H1 (cell line): ENCODE data around the gene ITGA8. TPM values are rescaled to one million over a fixed set of nuclear protein-coding genes. Genes with fewer than 3 reads are reported as not detected.
A peak's percentile ranks its signal among the peaks of the same experiment; 100 is the strongest.

Experiments used
- CTCF ChIA-PET: fragments of 300-600 bp; sonication (Branson Sonifier 250); formaldehyde crosslinking; loops from one replicate; lab custom pipeline; 2021; ENCODE audit not compliant: partially characterized antibody; lab: Charles Lee
- POLR2A ChIA-PET: fragments of 300-600 bp; sonication (Branson Sonifier 250); formaldehyde crosslinking; loops from one replicate; lab custom pipeline; 2021; ENCODE audit warnings: inconsistent platforms; ENCODE audit not compliant: partially characterized antibody; lab: Charles Lee
- DNase-seq, 2 experiments: peaks; one replicate each; pipeline versions ENCODE4 v3.0.0 to v3.0.0-alpha.2; 2010 to 2022; ENCODE audit warnings: low spot score in 2 of 2, low read depth in 1 of 2, mixed read lengths in 1 of 2
- FAIRE-seq: peaks from 2 replicates; lab custom pipeline; 2011; peaks lifted over from hg19 to GRCh38; lab: Jason Lieb, UNC
- H2AFZ ChIP-seq: 2 replicates; pipeline ENCODE4 v1.8.1; 2012; ENCODE audit warnings: low read length, inconsistent platforms
- H2AK5ac ChIP-seq: 2 replicates; pipeline ENCODE4 v1.6.1; 2013; ENCODE audit warnings: low read depth, low read length
- H2BK120ac ChIP-seq: replicated peaks from 2 replicates; pipeline ENCODE3; 2013; ENCODE audit warnings: low read depth, low read length, inconsistent platforms
- H2BK12ac ChIP-seq: 2 replicates; pipeline ENCODE4 v1.6.1; 2013; ENCODE audit warnings: low read depth, low read length
- H2BK15ac ChIP-seq: 2 replicates; pipeline ENCODE4 v1.6.1; 2013; ENCODE audit warnings: low read length
- H2BK20ac ChIP-seq: 2 replicates; pipeline ENCODE4 v1.6.1; 2013; ENCODE audit warnings: low read length
- H2BK5ac ChIP-seq: 2 replicates; pipeline ENCODE4 v1.6.1; 2013; ENCODE audit warnings: low read depth, low read length
- H3K14ac ChIP-seq: 2 replicates; pipeline ENCODE4 v1.6.1; 2013; ENCODE audit warnings: inconsistent platforms; ENCODE audit not compliant: insufficient read length
- H3K18ac ChIP-seq: 2 replicates; pipeline ENCODE4 v1.6.1; 2013; ENCODE audit warnings: low read length; ENCODE audit errors: extremely low read depth
- H3K23ac ChIP-seq: 2 replicates; pipeline ENCODE4 v1.6.1; 2013; ENCODE audit warnings: inconsistent platforms; ENCODE audit not compliant: insufficient read length
- H3K23me2 ChIP-seq: 2 replicates; pipeline ENCODE4 v1.6.1; 2013; ENCODE audit warnings: low read depth, low read length
- H3K27ac ChIP-seq: 2 replicates; pipeline ENCODE4 v1.6.1; 2011; ENCODE audit warnings: low read depth, low read length, inconsistent platforms
- H3K27me3 ChIP-seq, 4 experiments: replicated peaks in 1 of 4; 1 replicate in 1 of 4; 2 replicates in 3 of 4; pipeline versions ENCODE4 v1.6.1 to v1.8.1; 2011 to 2013; ENCODE audit warnings: low read length in 3 of 4, mild to moderate bottlenecking in 3 of 4, inconsistent platforms in 2 of 4, mixed read lengths in 2 of 4, moderate library complexity in 1 of 4; ENCODE audit not compliant: control insufficient read depth in 3 of 4, insufficient read depth in 3 of 4; ENCODE audit errors: extremely low read depth in 1 of 4
- H3K36me3 ChIP-seq, 4 experiments: 2 replicates each; pipeline versions ENCODE4 v1.6.1 to v1.8.1; 2011 to 2013; ENCODE audit warnings: mild to moderate bottlenecking in 4 of 4, low read length in 3 of 4, moderate library complexity in 2 of 4, control low read depth in 1 of 4, inconsistent platforms in 1 of 4; ENCODE audit not compliant: insufficient read depth in 4 of 4, control insufficient read depth in 2 of 4
- H3K4ac ChIP-seq: replicated peaks from 2 replicates; pipeline ENCODE3; 2013; ENCODE audit warnings: low read length, low read depth, mixed read lengths, inconsistent platforms; ENCODE audit not compliant: insufficient read length
- H3K4me1 ChIP-seq, 4 experiments: replicated peaks in 1 of 4; 1 replicate in 1 of 4; 2 replicates in 3 of 4; pipeline versions ENCODE4 v1.6.1 to v1.8.1; 2011 to 2013; ENCODE audit warnings: low read length in 3 of 4, inconsistent platforms in 2 of 4, mixed read lengths in 1 of 4; ENCODE audit not compliant: insufficient read depth in 4 of 4, control insufficient read depth in 3 of 4
- H3K4me2 ChIP-seq, 2 experiments: 2 replicates each; pipeline versions ENCODE4 v1.6.1 to v1.8.1; 2011 to 2013; ENCODE audit warnings: low read depth in 2 of 2, low read length in 2 of 2, control low read depth in 1 of 2, inconsistent platforms in 1 of 2, mild to moderate bottlenecking in 1 of 2; ENCODE audit not compliant: insufficient read depth in 1 of 2
- H3K4me3 ChIP-seq, 4 experiments: fragments of 200-600, 300-600 bp in 1 of 4; sonication (generic), shearing (Covaris generic), sonication (Bioruptor Twin) in 1 of 4; 2 replicates each; pipeline versions ENCODE4 v1.5.1 to v1.8.1; 2011 to 2016; ENCODE audit warnings: low read length in 4 of 4, low read depth in 3 of 4, control low read depth in 2 of 4, inconsistent platforms in 2 of 4, mild to moderate bottlenecking in 2 of 4, mixed read lengths in 1 of 4, moderate library complexity in 1 of 4; ENCODE audit not compliant: insufficient read depth in 2 of 4; ENCODE audit errors: extremely low read depth in 1 of 4
- H3K56ac ChIP-seq: replicated peaks from 2 replicates; pipeline ENCODE3; 2013; ENCODE audit warnings: low read depth, mild to moderate bottlenecking, mixed read lengths, low read length, inconsistent platforms; ENCODE audit not compliant: insufficient read length
- H3K79me1 ChIP-seq: 2 replicates; pipeline ENCODE4 v1.6.1; 2013; ENCODE audit warnings: low read depth, low read length, control low read depth
- H3K79me2 ChIP-seq, 2 experiments: 2 replicates each; pipeline versions ENCODE4 v1.6.1 to v1.8.1; 2012 to 2013; ENCODE audit warnings: low read length in 2 of 2, mild to moderate bottlenecking in 2 of 2, inconsistent platforms in 1 of 2; ENCODE audit not compliant: insufficient read depth in 2 of 2, control insufficient read depth in 1 of 2
- H3K9ac ChIP-seq, 4 experiments: replicated peaks in 1 of 4; 1 replicate in 1 of 4; 2 replicates in 3 of 4; pipeline versions ENCODE4 v1.6.1 to v1.8.1; 2011 to 2013; ENCODE audit warnings: low read depth in 3 of 4, low read length in 3 of 4, control low read depth in 2 of 4, mild to moderate bottlenecking in 2 of 4, moderate library complexity in 2 of 4, inconsistent platforms in 1 of 4; ENCODE audit errors: extremely low read depth in 1 of 4
- H3K9me3 ChIP-seq, 2 experiments: 2 replicates each; pipeline versions ENCODE4 v1.6.1 to v1.8.1; 2012 to 2013; ENCODE audit warnings: mild to moderate bottlenecking in 2 of 2, moderate library complexity in 2 of 2, control low read depth in 1 of 2, inconsistent platforms in 1 of 2, low read depth in 1 of 2, low read length in 1 of 2, mixed read lengths in 1 of 2; ENCODE audit not compliant: insufficient read depth in 2 of 2
- H4K20me1 ChIP-seq, 2 experiments: replicated peaks in 1 of 2; 2 replicates each; pipeline versions ENCODE3 to v1.8.1; 2011 to 2013; ENCODE audit warnings: inconsistent platforms in 2 of 2, low read length in 2 of 2, mild to moderate bottlenecking in 1 of 2; ENCODE audit not compliant: insufficient read depth in 2 of 2, control insufficient read depth in 1 of 2
- H4K5ac ChIP-seq: 2 replicates; pipeline ENCODE4 v1.6.1; 2013; ENCODE audit warnings: low read length, low read depth, mixed read lengths, inconsistent platforms; ENCODE audit not compliant: insufficient read length
- H4K8ac ChIP-seq: 2 replicates; pipeline ENCODE4 v1.8.0; 2013; ENCODE audit warnings: mild to moderate bottlenecking, moderate library complexity, low read length, inconsistent platforms; ENCODE audit not compliant: insufficient read depth; ENCODE audit errors: extremely low read depth
- H4K91ac ChIP-seq: replicated peaks from 2 replicates; pipeline ENCODE3; 2013; ENCODE audit warnings: low read length, mixed read lengths, inconsistent platforms; ENCODE audit not compliant: insufficient read length
- CBX8 ChIP-seq: fragments of 300-800, 300-1000 bp; sonication (generic); IDR thresholded peaks from 2 replicates; pipeline ENCODE4 v1.7.1; 2016; ENCODE audit warnings: low read depth, low read length, borderline replicate concordance
- CTCF ChIP-seq, 3 experiments: IDR thresholded peaks; 1 replicate in 2 of 3; 2 replicates in 1 of 3; pipeline versions ENCODE4 v1.5.1 to v1.6.1; 2011; ENCODE audit warnings: low read length in 3 of 3, mild to moderate bottlenecking in 3 of 3, inconsistent platforms in 2 of 3, low read depth in 1 of 3, moderate library complexity in 1 of 3; ENCODE audit not compliant: insufficient read depth in 1 of 3; ENCODE audit errors: control extremely low read depth in 1 of 3
- RAD21 ChIP-seq, 2 experiments: IDR thresholded peaks in 1 of 2; conservative IDR thresholded peaks in 1 of 2; 2 replicates each; pipeline ENCODE4 v1.6.1; 2011; ENCODE audit warnings: low read depth in 2 of 2, low read length in 2 of 2, improper control_type of control experiment in 1 of 2, inconsistent platforms in 1 of 2, mild to moderate bottlenecking in 1 of 2, moderate library complexity in 1 of 2
- WGBS, 2 experiments: shearing (Covaris generic) in 1 of 2; methylation state at CpG; one replicate each; pipeline versions ENCODE4 v1.1.6 to v1.1.7; 2013 to 2015; ENCODE audit warnings: low lambda C conversion rate in 2 of 2, mixed read lengths in 2 of 2, inconsistent platforms in 1 of 2, low coverage in 1 of 2, missing lambda C conversion rate in 1 of 2; ENCODE audit not compliant: insufficient replicate concordance in 2 of 2, insufficient coverage in 1 of 2, insufficient read length in 1 of 2; ENCODE audit errors: extremely low coverage in 1 of 2, missing lambda C conversion rate in 1 of 2; 5-methylcytosine and 5-hydroxymethylcytosine counted together
- polyA plus RNA-seq, 7 experiments: library from polyadenylated mRNA; depleted of rRNA in 3 of 7; stranded (reverse) in 5 of 7; unstranded in 2 of 7; fragments of >200 nt in 5 of 7; fragments of 200-250 nt in 2 of 7; gene quantifications; 1 replicate in 5 of 7; 2 replicates in 1 of 7; 4 replicates in 1 of 7; pipeline versions ENCODE4 v1.2.1 to v1.2.3, GENCODE V29; 2011 to 2013; ENCODE audit warnings: missing spikeins in 2 of 7, mixed read lengths in 2 of 7
- total RNA-seq: library from RNA; stranded (reverse); fragmentation: NEBNext Ultra II Directional; extraction: Animal tissue kit (Norgen Biotek cat#: 25700); gene quantifications from 2 replicates; pipeline ENCODE4 v1.2.1, GENCODE V29; 2021

ITGA8 gene
- total and polyA plus RNA-seq, 2 of the 8 experiments (the other 6 are each of a cell fraction or from before 2014, with no cell fraction given), result not detected

- Histone ChIP-seq H3K4ac (no peak overlapping the region), H3K79me1 (no peaks in the 10 kb centered on the region), H2BK15ac (no peak overlapping the region), H4K8ac (no peak overlapping the region), H3K9ac (no peak overlapping the region), H2AK5ac (no peak overlapping the region), H4K20me1 (no peaks in the 10 kb centered on the region), H3K4me2 (no peak overlapping the region), H3K9me3 (no peaks in the 10 kb centered on the region), H3K27ac (no peak overlapping the region), H2AFZ (0 out of 2 replicates have a peak overlapping the region, but pooled peaks have one; percentile 39), H2BK20ac (no peak overlapping the region), H3K79me2 (no peaks in the 10 kb centered on the region), H3K36me3 (no peaks in the 10 kb centered on the region), H3K23me2 (peaks cover 1% of the 10 kb centered on the region; the same call in 1 of the 2 replicates), H3K18ac (no peak overlapping the region), H3K27me3 (peaks cover 0 to 2% (median under 1%) of the 10 kb centered on the region in 4 experiments; a peak in 2 of 7 replicates), H3K56ac (no peak overlapping the region), H3K4me1 (no peaks in the 10 kb centered on the region), H3K14ac (no peak overlapping the region), H4K91ac (no peak overlapping the region), H2BK5ac (no peak overlapping the region), H2BK12ac (no peak overlapping the region), H3K23ac (no peak overlapping the region), H2BK120ac (no peak overlapping the region), H3K4me3 (no peak overlapping the region), H4K5ac (no peak overlapping the region)
- 84% methylated on average over 2 of the region's 2 CpGs; no CpG with 5 or more reads in 1 of the 2 experiments for WGBS, 2 experiments
- no peak for DNase-seq
- peak; percentile 13 for FAIRE-seq
- ChIA-PET CTCF (interaction anchor here (1.4 to 1.6 kb wide), 2 partner anchors 14 to 140 kb away, joined by 3 to 4 read pairs; no protein-coding TSS in a partner anchor), POLR2A (no interaction called here)
- TF ChIP-seq CTCF (IDR thresholded peaks at IDR 0.05; ENCODE audit: control extremely low read depth in 1 of 3, insufficient read depth in 1 of 3, low read depth in 1 of 3, low read length in 3 of 3) (peak in 2 of 3 experiments; percentile 33 to 43; a peak in 2 of 4 replicates), CBX8 (no peak), RAD21 (IDR thresholded peaks at IDR 0.05 in 1 of 2, conservative IDR thresholded peaks at IDR 0.05 in 1 of 2; ENCODE audit: low read depth in 2 of 2, low read length in 2 of 2) (peak; percentile 51 to 63)
Measured at GRCh38 chr10:15725603-15726002, 5.9 kb upstream of the ITGA8 start.
